Nephron (organoid): Measurements from ENCODE around the gene ZNF385C.

Experiments
- H3K27ac Mint-ChIP-seq, 3 experiments: 2 replicates each; pipeline ENCODE4 v1.8.0; 2020; ENCODE audit warnings: mixed read lengths in 3 of 3, mild to moderate bottlenecking in 2 of 3, moderate library complexity in 1 of 3
- H3K27me3 Mint-ChIP-seq: 2 replicates; pipeline ENCODE4 v1.8.0; 2021; ENCODE audit warnings: low read depth, mild to moderate bottlenecking, moderate library complexity, mixed read lengths
- H3K36me3 Mint-ChIP-seq: 2 replicates; pipeline ENCODE4 v1.8.0; 2020; ENCODE audit warnings: low read depth, mixed read lengths
- H3K4me1 Mint-ChIP-seq: 2 replicates; pipeline ENCODE4 v1.8.0; 2020; ENCODE audit warnings: mixed read lengths
- H3K4me3 Mint-ChIP-seq, 3 experiments: 2 replicates each; pipeline ENCODE4 v1.8.0; 2020; ENCODE audit warnings: mild to moderate bottlenecking in 3 of 3, mixed read lengths in 3 of 3, moderate library complexity in 2 of 3
- H3K9me3 Mint-ChIP-seq: 2 replicates; pipeline ENCODE4 v1.8.0; 2020; ENCODE audit warnings: mixed read lengths
- TF ChIP-seq, protein P1 (sequence below), 3 experiments: fragments of 200-600 bp; sonication (generic); IDR thresholded peaks; one replicate each; pipeline ENCODE4 v1.5.0; 2021; ENCODE audit warnings: antibody characterized with exemption in 3 of 3; ENCODE audit not compliant: unreplicated experiment in 3 of 3

The ZNF385C gene

DNA sequence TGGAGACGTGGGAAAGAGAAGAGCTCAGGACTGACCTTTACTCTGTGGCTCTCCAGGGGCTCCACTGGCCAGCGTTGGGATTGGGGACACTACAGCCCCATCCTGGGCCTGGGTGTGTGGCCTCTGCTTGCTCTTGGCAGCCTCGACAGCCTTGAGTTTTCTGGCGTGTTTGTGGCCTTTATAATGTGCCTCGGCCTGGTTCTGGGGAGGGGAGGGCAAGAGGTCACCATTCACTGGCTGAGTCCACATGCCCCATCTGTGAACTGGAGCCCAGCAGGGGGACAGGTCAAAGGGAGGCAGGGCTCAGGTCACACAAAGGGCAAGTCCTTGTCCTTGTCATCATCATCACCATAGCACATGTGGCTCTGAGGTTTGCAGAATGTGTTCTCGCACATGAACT, 66.7 kb downstream of the ZNF385C start:
- peaks cover 26% of the 10 kb centered on the region for H3K4me1 Mint-ChIP-seq
- no peaks in the 10 kb centered on the region for H3K36me3 Mint-ChIP-seq
- TF ChIP-seq, protein P1, sequence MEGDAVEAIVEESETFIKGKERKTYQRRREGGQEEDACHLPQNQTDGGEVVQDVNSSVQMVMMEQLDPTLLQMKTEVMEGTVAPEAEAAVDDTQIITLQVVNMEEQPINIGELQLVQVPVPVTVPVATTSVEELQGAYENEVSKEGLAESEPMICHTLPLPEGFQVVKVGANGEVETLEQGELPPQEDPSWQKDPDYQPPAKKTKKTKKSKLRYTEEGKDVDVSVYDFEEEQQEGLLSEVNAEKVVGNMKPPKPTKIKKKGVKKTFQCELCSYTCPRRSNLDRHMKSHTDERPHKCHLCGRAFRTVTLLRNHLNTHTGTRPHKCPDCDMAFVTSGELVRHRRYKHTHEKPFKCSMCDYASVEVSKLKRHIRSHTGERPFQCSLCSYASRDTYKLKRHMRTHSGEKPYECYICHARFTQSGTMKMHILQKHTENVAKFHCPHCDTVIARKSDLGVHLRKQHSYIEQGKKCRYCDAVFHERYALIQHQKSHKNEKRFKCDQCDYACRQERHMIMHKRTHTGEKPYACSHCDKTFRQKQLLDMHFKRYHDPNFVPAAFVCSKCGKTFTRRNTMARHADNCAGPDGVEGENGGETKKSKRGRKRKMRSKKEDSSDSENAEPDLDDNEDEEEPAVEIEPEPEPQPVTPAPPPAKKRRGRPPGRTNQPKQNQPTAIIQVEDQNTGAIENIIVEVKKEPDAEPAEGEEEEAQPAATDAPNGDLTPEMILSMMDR (IDR thresholded peaks at IDR 0.05; ENCODE audit: unreplicated experiment in 3 of 3), result no peak
- H3K9me3 Mint-ChIP-seq, result no peaks in the 10 kb centered on the region
- no peak overlapping the region for H3K27ac Mint-ChIP-seq
- no peak overlapping the region for H3K4me3 Mint-ChIP-seq
- H3K27me3 Mint-ChIP-seq, result no peaks in the 10 kb centered on the region

DNA sequence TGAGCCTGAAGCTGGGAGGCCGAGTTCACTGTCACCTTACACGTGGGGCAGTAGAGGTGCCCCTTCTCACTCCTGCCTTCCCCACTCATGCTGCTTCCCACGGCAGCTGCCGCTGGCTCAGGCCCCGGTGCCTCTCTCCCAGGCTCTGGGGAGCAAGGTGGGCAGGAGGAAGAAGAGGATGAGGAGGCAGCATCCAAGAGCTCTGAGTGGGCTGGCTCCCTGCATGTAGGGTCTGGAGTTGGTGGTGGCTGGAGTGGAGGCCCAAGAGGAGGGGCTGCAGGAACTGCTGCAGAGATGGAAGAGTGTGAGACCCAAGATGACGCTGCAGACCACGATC, 69.5 kb downstream of the ZNF385C start:
- TF ChIP-seq, protein P1 (IDR thresholded peaks at IDR 0.05; ENCODE audit: unreplicated experiment in 3 of 3), result no peak
- H3K36me3 Mint-ChIP-seq, result peaks cover 5% of the 10 kb centered on the region
- peak overlapping the region; percentile 16 to 76 (median 38) for H3K27ac Mint-ChIP-seq
- no peaks in the 10 kb centered on the region for H3K27me3 Mint-ChIP-seq
- H3K4me3 Mint-ChIP-seq, result no peak overlapping the region
- H3K9me3 Mint-ChIP-seq, result no peaks in the 10 kb centered on the region
- H3K4me1 Mint-ChIP-seq, result peaks cover 43% of the 10 kb centered on the region

DNA sequence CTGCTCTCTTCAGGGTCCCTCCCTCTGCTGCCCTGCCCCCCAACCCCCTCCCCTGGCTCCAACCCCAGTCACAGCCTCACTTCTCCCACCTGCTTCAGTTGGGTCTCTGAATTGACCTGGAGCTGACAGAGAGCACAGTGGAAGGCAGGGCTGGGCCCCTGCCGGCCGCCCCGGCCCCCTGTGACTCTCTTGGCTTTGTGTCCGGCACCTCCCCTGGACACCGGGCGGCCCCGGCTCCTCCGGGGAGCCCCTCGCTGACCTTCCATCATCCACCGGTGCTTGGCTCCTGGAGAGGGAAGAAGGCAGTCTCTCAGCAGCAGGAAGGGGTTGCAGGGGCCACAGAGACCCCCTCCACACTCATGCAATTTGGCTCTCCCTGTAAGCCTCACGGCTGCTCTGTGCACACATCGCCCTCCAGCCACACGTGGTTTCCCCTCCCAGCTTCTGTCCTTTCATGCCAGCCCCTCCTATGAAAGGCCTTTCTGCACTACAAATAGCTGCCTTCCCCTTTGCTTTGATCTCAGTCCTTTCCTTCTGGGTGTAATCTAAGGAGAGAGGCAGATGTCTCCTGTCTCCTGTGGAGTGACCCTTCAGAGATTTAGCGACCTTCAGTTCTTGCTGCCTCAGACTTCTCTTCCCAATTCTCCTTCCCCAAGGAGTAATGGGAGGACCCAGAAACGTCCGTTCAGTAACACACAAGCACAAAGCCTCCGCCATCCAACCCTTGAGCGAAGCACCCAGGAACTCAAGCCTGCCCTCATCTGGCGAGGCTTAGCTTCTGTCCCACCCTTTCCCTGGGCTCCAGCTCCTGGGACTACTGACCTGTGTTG, 70.1 kb downstream of the ZNF385C start:
- peaks cover 43% of the 10 kb centered on the region for H3K4me1 Mint-ChIP-seq
- H3K36me3 Mint-ChIP-seq, result peaks cover 5% of the 10 kb centered on the region
- peak overlapping the region; percentile 38 to 76 (median 58) for H3K27ac Mint-ChIP-seq
- TF ChIP-seq, protein P1 (IDR thresholded peaks at IDR 0.05; ENCODE audit: unreplicated experiment in 3 of 3), result no peak
- H3K27me3 Mint-ChIP-seq, result no peaks in the 10 kb centered on the region
- H3K9me3 Mint-ChIP-seq, result no peaks in the 10 kb centered on the region
- H3K4me3 Mint-ChIP-seq, result peak overlapping the region; percentile 63 to 72 (median 71)

DNA sequence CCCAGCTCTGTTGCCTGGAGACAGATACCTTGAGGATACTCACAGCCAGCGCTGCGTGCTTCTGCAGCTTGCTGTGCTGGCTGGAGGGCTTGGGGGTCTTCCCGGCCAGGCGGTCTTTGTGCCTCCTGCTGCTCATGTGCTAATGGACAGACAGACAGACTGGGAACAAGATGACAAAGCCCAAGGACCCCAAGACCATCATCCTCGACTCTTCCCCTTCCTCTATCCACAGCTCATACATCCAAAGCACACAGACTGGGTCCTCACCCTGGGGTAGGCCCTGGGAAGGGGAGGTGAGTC, 70.7 kb downstream of the ZNF385C start:
- peak overlapping the region in 2 of 3 experiments; percentile 56 to 64 for H3K27ac Mint-ChIP-seq
- H3K4me3 Mint-ChIP-seq, result peak overlapping the region in 1 of 3 experiments; percentile 19
- H3K27me3 Mint-ChIP-seq, result no peaks in the 10 kb centered on the region
- TF ChIP-seq, protein P1 (IDR thresholded peaks at IDR 0.05; ENCODE audit: unreplicated experiment in 3 of 3), result no peak
- H3K36me3 Mint-ChIP-seq, result peaks cover 5% of the 10 kb centered on the region
- H3K4me1 Mint-ChIP-seq, result peaks cover 43% of the 10 kb centered on the region
- H3K9me3 Mint-ChIP-seq, result no peaks in the 10 kb centered on the region

DNA sequence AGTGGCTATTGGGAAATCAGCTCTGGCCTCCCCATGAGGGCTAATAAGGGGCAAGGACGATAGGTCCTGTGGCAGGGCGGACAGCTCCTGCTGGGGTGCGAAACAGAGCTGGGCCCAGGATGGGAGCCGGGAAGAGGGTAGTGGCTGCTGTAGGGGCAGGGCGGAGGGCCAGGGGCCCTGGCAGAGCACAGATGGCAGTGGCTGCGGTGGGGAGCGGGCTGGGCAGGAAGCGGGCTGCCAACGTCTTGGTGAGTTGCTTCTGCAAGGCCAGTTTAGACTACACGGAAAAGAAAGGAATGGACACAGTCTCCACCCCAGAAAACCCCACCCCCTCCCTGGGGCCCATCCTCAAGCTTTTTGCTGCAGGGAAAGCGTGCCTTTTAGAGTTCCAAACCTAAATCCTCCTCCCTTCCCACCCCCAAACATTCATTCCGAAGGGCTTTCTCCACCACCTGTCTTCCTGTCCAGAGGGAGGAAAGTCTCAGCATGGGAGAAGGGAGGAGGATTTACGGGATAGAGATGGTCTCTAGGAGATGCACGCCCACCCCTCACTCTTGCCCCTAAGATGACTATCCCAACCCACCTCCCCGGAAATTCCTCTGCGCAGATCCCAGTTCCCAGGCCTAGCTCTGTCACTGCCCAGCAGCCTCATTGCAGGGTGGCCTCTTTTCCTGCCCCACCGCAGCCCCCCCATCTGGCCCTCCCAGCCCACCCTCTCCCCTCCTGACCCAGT, 71.2 kb downstream of the ZNF385C start:
- H3K4me3 Mint-ChIP-seq, result peak overlapping the region; percentile 37 to 66 (median 62)
- no peaks in the 10 kb centered on the region for H3K9me3 Mint-ChIP-seq
- TF ChIP-seq, protein P1 (IDR thresholded peaks at IDR 0.05; ENCODE audit: unreplicated experiment in 3 of 3), result no peak
- H3K27ac Mint-ChIP-seq, result peak overlapping the region; percentile 56 to 64 (median 63)
- peaks cover 10% of the 10 kb centered on the region for H3K36me3 Mint-ChIP-seq
- H3K4me1 Mint-ChIP-seq, result peaks cover 47% of the 10 kb centered on the region
- H3K27me3 Mint-ChIP-seq, result no peaks in the 10 kb centered on the region
